H1 (cell line): ENCODE measurements around the gene PCDHA1.

Experiments
- ASH2L ChIP-seq: fragments of 200-600, 300-600 bp; sonication (generic); IDR thresholded peaks from one replicate; pipeline ENCODE4 v1.7.1; 2017; ENCODE audit warnings: low read length
- CTCF ChIP-seq, 3 experiments: IDR thresholded peaks; 1 replicate in 2 of 3; 2 replicates in 1 of 3; pipeline versions ENCODE4 v1.5.1 to v1.6.1; 2011; ENCODE audit warnings: low read length in 3 of 3, mild to moderate bottlenecking in 3 of 3, inconsistent platforms in 2 of 3, low read depth in 1 of 3, moderate library complexity in 1 of 3; ENCODE audit not compliant: insufficient read depth in 1 of 3; ENCODE audit errors: control extremely low read depth in 1 of 3
- TAF1 ChIP-seq: IDR thresholded peaks from 2 replicates; pipeline ENCODE4 v1.6.1; 2011; ENCODE audit warnings: mild to moderate bottlenecking, low read depth, low read length
- TCF12 ChIP-seq: IDR thresholded peaks from 2 replicates; pipeline ENCODE4 v1.6.1; 2011; ENCODE audit warnings: low read depth, mild to moderate bottlenecking, low read length

GRCh38 chr5:140996060-140996459, 210.1 kb downstream of the PCDHA1 start:
- TF ChIP-seq TCF12 (no peak), TAF1 (no peak), CTCF (IDR thresholded peaks at IDR 0.05; ENCODE audit: control extremely low read depth in 1 of 3, insufficient read depth in 1 of 3, low read depth in 1 of 3, low read length in 3 of 3) (no peak), ASH2L (no peak)
